NCI-H345 (cell line): ENCODE data around the gene UBN1.

Source experiments
- DNase-seq: peaks from one replicate; lab custom pipeline; 2025; lab: John Stamatoyannopoulos, UW

UBN1 gene, protein sequence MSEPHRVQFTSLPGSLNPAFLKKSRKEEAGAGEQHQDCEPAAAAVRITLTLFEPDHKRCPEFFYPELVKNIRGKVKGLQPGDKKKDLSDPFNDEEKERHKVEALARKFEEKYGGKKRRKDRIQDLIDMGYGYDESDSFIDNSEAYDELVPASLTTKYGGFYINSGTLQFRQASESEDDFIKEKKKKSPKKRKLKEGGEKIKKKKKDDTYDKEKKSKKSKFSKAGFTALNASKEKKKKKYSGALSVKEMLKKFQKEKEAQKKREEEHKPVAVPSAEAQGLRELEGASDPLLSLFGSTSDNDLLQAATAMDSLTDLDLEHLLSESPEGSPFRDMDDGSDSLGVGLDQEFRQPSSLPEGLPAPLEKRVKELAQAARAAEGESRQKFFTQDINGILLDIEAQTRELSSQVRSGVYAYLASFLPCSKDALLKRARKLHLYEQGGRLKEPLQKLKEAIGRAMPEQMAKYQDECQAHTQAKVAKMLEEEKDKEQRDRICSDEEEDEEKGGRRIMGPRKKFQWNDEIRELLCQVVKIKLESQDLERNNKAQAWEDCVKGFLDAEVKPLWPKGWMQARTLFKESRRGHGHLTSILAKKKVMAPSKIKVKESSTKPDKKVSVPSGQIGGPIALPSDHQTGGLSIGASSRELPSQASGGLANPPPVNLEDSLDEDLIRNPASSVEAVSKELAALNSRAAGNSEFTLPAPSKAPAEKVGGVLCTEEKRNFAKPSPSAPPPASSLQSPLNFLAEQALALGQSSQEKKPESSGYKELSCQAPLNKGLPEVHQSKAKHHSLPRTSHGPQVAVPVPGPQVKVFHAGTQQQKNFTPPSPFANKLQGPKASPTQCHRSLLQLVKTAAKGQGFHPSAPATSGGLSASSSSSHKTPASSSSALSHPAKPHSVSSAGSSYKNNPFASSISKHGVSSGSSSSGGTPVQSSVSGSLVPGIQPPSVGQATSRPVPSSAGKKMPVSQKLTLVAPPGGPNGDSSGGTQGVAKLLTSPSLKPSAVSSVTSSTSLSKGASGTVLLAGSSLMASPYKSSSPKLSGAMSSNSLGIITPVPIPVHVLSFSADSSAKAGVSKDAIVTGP (N-terminal part only)

GRCh38 chr16:4846901-4847773 lies at the start of gene UBN1, which contains the start of gene GLYR1:
TSS of gene UBN1 (plus strand) at chr16:4847481. CDS start at chr16:4852918, 5,437 bp downstream.
TSS of gene GLYR1 (minus strand) at chr16:4847288. CDS start at chr16:4847265, 23 bp downstream.
- DNase-seq = peak; percentile 98

GRCh38 chr16:4797805-4798252 lies 49.5 kb upstream of the UBN1 start:
- no peak for DNase-seq

DNA sequence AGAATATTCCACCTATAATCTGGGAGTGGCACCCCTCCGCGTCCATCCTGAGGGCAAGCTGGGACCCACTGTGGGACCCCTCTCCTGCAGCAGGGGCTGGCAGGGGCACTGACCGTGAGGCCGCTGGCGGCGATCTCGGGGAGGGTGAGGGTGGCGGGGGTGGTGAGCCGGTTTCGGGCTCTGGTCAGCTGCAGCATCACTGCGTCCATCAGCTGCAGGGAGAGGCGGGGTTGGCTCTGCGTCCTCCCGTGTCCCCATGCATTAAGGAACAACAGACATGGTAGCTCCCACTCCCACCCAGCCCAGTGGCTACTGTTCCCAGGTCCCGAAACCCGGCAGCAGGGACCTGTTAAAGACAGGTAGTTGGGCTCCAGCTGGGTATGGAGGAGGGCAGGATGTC lies 48.8 kb upstream of the UBN1 start:
- no peak for DNase-seq

DNA sequence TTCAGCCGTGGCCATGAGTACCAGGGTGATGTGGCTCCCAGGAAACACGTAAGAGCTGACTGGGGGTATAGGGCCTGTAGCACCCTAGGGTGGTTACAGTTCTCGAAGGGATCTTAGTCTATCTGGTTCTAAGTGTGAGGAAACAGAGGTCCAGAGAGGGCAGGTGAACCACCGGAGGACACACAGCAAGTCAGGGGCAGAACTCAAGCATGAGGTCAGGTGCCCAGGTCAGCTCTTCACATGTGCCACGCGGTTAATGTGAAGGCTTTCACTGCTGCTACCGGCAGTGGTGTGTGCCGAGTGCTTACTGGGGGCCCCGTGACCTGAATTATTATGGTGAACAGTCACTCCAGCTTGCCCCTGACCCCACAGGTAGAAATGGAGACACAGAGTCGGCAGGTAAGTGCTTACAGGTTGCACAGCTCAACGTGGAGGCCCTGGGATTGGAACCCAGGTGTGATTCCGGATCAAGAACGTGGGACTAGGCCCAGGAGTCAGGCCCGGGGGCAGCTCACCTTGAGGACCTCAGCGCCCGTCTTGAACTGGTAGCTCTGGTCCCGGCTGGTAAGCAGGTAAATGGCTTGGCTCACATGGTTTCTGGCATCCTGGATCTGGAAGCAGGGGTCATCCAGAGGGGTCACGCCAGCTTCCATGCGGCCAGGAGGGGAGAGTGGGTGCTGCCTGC lies 48.0 kb upstream of the UBN1 start:
- DNase-seq = no peak

GRCh38 chr16:4800290-4801041 lies 46.8 kb upstream of the UBN1 start:
- DNase-seq = no peak

- DNase-seq = no peak
Measured at GRCh38 chr16:4801051-4801961, 46.0 kb upstream of the UBN1 start.

- peak; percentile 90 for DNase-seq
Measured at GRCh38 chr16:4801962-4802658, 45.2 kb upstream of the UBN1 start, which contains the start of gene ROGDI. TSS of gene ROGDI (minus strand) at chr16:4802633. CDS start at chr16:4802571, 62 bp downstream.

DNA sequence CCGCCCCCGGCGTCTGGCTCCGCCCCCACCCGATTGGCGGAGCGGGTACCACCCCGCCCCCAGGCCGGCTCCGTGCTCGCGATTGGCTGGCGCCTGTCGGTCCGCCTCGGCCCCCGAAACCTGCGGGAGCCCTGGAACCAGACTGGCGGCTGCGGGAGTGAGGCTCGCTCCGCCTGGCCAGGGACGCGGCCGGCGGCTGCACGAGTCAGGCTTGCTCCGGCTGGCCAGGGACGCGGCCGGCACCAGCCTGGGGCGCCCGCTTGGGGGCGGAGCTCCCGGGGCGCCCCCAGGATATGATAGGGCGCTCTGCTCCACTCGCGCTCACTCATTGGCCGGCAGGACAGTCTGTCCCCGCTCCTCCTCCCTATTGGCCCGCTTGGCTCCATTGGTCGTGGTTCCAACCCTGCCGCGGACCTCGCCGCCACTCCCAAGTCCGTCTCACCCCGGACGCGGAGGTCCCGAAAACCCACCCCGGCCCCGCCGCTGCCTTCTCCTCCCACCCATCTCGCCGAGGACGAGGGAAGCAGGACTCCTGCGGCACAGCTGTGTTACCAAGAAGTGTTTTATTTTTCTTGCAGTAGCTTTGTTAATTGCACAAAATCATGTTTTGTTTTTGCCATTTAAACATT lies 44.5 kb upstream of the UBN1 start:
- peak; percentile 93 for DNase-seq

DNA sequence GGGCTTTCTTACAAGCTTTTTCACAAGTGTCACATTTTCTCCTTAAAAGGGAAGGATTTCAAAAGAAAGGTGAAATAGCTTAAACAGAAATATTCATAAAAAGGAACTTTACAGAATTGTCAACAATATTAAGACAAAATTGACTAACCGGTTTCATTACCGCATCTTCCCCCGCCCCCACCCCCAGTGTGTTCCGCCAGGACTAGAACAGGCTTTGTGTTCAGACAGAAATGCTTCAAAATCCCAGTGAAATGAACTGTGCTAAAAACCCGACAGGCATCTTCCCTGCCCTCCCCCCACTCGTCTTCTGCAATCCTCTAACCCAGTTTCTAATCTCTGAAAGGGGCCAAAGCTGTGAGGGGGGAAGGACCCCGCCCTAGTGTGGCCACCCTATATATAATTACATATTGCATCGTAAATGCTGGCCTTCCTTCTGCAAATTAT lies 43.9 kb upstream of the UBN1 start:
- DNase-seq = no peak

- no peak for DNase-seq
Measured at GRCh38 chr16:4803898-4804762, 43.2 kb upstream of the UBN1 start.

DNA sequence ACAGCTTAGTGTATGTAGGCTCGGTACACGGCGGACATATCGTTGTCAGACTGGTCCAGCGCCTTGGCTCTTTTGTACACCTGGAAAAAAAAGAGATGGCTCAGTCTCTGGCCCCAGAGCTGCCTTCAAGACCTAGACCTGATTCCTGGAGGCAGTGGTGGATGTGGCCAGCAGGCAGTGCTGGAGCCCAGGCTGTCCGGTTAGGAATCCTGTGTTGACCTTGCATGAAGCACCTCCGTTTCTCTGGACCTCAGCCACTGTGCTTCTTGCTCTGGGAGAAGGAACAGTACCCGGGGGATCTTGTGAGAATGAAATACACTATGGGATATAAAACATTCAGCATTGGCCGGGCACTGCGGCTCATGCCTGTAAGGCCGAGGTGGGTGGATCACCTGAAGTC lies 42.0 kb upstream of the UBN1 start:
- no peak for DNase-seq

GRCh38 chr16:4806280-4806679 lies 41.0 kb upstream of the UBN1 start:
- no peak for DNase-seq

DNA sequence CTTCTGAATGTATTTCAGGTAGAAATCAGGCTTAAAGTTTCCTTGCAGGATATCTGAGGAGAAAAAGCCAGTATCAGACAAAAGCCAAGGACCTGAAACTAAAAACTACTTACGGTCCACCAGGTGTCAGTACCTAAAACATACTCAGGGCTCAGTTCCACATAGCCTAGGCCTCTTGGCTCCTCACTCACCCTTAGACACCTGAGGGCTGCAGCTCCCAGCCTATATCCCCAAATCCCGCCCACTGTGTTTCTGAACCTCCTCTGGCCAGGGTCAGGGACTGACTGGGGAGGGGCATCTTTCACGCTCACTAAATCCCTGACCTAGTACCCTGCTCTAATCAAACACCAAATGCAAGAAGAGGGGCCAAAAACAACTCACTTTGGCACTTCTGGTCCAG lies 36.0 kb upstream of the UBN1 start:
- no peak for DNase-seq

DNA sequence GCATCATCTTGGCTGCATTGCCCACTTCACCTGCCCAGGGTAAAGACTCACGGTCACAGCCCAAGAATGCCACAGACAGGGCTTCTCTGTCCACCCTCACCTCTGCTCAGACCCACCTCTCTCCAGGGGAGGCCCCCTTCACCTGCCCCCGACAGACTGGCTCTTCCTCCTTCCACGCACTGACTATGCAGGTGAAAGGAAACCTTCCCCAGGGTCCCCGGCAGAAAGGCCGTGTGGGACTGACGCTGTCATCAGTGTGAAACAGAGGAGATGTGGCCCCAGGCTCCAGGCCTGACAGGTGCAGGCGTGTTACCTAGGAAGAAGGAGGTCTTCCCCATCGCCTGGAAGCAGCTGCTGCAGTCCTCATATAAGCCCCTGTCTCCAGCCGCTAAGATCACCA lies 35.5 kb upstream of the UBN1 start:
- DNase-seq = no peak

GRCh38 chr16:4813251-4814003 lies 33.9 kb upstream of the UBN1 start:
- DNase-seq = no peak

GRCh38 chr16:4814046-4814445 lies 33.2 kb upstream of the UBN1 start:
- no peak for DNase-seq
